ENCODE measurements around the gene KCNJ10. TPM values are rescaled to one million over a fixed set of nuclear protein-coding genes. Genes with fewer than 3 reads are reported as not detected.

Gene KCNJ10
- total RNA-seq, 1 experiment from 2014 or later = 0.08 TPM

- peaks cover 4% of the 10 kb centered on the region; the same call in 1 of the 2 replicates for H3K27me3 ChIP-seq (ENCODE audit: control insufficient read depth, insufficient read depth, low read length)
- DNase-seq (ENCODE audit: low read depth, low spot score) (no peak), ATAC-seq (no peak)
- no peaks in the 10 kb centered on the region for H3K9me3 ChIP-seq (ENCODE audit: control insufficient read depth, insufficient read depth, low read depth, low read length)
- H3K4me1 ChIP-seq (ENCODE audit: control insufficient read depth, insufficient read depth, low read length) = no peaks in the 10 kb centered on the region
- no peak overlapping the region for H3K4me3 ChIP-seq (ENCODE audit: low read depth in 2 of 2, low read length in 2 of 2)
- in situ Hi-C loops (cut with HindIII; ENCODE audit: low pct_unique_long_range_greater_than_20kb, low sequenced_read_pairs) = no loop called here
- BruUV-seq (replicated peaks) = no TSS peak
- CTCF ChIA-PET = no interaction called here
- intact Hi-C loops (cut with micrococcal nuclease; ENCODE audit: unreplicated experiment) = loop anchor here (5.0 kb wide), 2 partner anchors 212 to 228 kb away; partner anchors contain the start of gene DUSP23
- no peak overlapping the region for H3K27ac ChIP-seq (ENCODE audit: low read length)
- POLR2A ChIA-PET = no interaction called here
- TF ChIP-seq POLR2AphosphoS5 (IDR thresholded peaks at IDR 0.05; ENCODE audit: low read depth, low read length) (no peak), SIN3A (IDR thresholded peaks at IDR 0.05; ENCODE audit: borderline replicate concordance, insufficient read depth, low read depth, low read length) (no peak), TCF7L2 (IDR thresholded peaks at IDR 0.05; ENCODE audit: low read depth, low read length) (no peak)
- TF ChIP-seq, protein P1, sequence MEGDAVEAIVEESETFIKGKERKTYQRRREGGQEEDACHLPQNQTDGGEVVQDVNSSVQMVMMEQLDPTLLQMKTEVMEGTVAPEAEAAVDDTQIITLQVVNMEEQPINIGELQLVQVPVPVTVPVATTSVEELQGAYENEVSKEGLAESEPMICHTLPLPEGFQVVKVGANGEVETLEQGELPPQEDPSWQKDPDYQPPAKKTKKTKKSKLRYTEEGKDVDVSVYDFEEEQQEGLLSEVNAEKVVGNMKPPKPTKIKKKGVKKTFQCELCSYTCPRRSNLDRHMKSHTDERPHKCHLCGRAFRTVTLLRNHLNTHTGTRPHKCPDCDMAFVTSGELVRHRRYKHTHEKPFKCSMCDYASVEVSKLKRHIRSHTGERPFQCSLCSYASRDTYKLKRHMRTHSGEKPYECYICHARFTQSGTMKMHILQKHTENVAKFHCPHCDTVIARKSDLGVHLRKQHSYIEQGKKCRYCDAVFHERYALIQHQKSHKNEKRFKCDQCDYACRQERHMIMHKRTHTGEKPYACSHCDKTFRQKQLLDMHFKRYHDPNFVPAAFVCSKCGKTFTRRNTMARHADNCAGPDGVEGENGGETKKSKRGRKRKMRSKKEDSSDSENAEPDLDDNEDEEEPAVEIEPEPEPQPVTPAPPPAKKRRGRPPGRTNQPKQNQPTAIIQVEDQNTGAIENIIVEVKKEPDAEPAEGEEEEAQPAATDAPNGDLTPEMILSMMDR (IDR thresholded peaks at IDR 0.05) = no peak
- TF ChIP-seq, protein P2, sequence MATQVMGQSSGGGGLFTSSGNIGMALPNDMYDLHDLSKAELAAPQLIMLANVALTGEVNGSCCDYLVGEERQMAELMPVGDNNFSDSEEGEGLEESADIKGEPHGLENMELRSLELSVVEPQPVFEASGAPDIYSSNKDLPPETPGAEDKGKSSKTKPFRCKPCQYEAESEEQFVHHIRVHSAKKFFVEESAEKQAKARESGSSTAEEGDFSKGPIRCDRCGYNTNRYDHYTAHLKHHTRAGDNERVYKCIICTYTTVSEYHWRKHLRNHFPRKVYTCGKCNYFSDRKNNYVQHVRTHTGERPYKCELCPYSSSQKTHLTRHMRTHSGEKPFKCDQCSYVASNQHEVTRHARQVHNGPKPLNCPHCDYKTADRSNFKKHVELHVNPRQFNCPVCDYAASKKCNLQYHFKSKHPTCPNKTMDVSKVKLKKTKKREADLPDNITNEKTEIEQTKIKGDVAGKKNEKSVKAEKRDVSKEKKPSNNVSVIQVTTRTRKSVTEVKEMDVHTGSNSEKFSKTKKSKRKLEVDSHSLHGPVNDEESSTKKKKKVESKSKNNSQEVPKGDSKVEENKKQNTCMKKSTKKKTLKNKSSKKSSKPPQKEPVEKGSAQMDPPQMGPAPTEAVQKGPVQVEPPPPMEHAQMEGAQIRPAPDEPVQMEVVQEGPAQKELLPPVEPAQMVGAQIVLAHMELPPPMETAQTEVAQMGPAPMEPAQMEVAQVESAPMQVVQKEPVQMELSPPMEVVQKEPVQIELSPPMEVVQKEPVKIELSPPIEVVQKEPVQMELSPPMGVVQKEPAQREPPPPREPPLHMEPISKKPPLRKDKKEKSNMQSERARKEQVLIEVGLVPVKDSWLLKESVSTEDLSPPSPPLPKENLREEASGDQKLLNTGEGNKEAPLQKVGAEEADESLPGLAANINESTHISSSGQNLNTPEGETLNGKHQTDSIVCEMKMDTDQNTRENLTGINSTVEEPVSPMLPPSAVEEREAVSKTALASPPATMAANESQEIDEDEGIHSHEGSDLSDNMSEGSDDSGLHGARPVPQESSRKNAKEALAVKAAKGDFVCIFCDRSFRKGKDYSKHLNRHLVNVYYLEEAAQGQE (IDR thresholded peaks at IDR 0.05; ENCODE audit: insufficient read depth in 1 of 2, low read depth in 2 of 2, low read length in 1 of 2) = no peak
- no peaks in the 10 kb centered on the region for H3K36me3 ChIP-seq (ENCODE audit: control insufficient read depth, insufficient read depth, low read length)
Measured at GRCh38 chr1:160009801-160010200, 60.2 kb downstream of the KCNJ10 start.

GRCh38 chr1:160009081-160009480, 60.9 kb downstream of the KCNJ10 start:
- CTCF ChIA-PET = no interaction called here
- BruUV-seq (replicated peaks) = no TSS peak
- Histone ChIP-seq H3K27ac (ENCODE audit: low read length) (no peak overlapping the region), H3K9me3 (ENCODE audit: control insufficient read depth, insufficient read depth, low read depth, low read length) (no peaks in the 10 kb centered on the region), H3K36me3 (ENCODE audit: control insufficient read depth, insufficient read depth, low read length) (no peaks in the 10 kb centered on the region), H3K4me1 (ENCODE audit: control insufficient read depth, insufficient read depth, low read length) (no peaks in the 10 kb centered on the region), H3K4me3 (ENCODE audit: low read depth in 2 of 2, low read length in 2 of 2) (no peak overlapping the region), H3K27me3 (ENCODE audit: control insufficient read depth, insufficient read depth, low read length) (peaks cover 3% of the 10 kb centered on the region; the same call in 1 of the 2 replicates)
- DNase-seq (ENCODE audit: low read depth, low spot score) (no peak), ATAC-seq (no peak)
- TF ChIP-seq POLR2AphosphoS5 (IDR thresholded peaks at IDR 0.05; ENCODE audit: low read depth, low read length) = no peak
- TF ChIP-seq SIN3A (IDR thresholded peaks at IDR 0.05; ENCODE audit: borderline replicate concordance, insufficient read depth, low read depth, low read length) = no peak
- TF ChIP-seq, protein P2 (IDR thresholded peaks at IDR 0.05; ENCODE audit: insufficient read depth in 1 of 2, low read depth in 2 of 2, low read length in 1 of 2) = no peak
- no peak for TF ChIP-seq TCF7L2 (IDR thresholded peaks at IDR 0.05; ENCODE audit: low read depth, low read length)
- TF ChIP-seq, protein P1 (IDR thresholded peaks at IDR 0.05) = no peak
- intact Hi-C loops (cut with micrococcal nuclease; ENCODE audit: unreplicated experiment) (loop anchor here (5.0 kb wide), 2 partner anchors 212 to 227 kb away; partner anchors contain the start of gene DUSP23), in situ Hi-C loops (cut with HindIII; ENCODE audit: low pct_unique_long_range_greater_than_20kb, low sequenced_read_pairs) (no loop called here)
- POLR2A ChIA-PET = no interaction called here
